GM13976 (cell line): ENCODE measurements around the gene RPP25.

Source experiments
- DNase-seq: peaks from one replicate; pipeline ENCODE4 v3.0.0; 2012; ENCODE audit warnings: low spot score
- in situ Hi-C: fragments of 300-500 bp; cut with MboI; formaldehyde crosslinking; loops from one replicate; pipeline ENCODE4 v1.12.0; 2022; ENCODE audit warnings: low sequenced_read_pairs, mixed read lengths, inconsistent platforms; ENCODE audit not compliant: unreplicated experiment
- TF ChIP-seq, protein P1 (sequence below): IDR thresholded peaks from 2 replicates; pipeline ENCODE4 v1.5.1; 2012; ENCODE audit warnings: borderline replicate concordance, mild to moderate bottlenecking; ENCODE audit not compliant: insufficient read depth; ENCODE audit errors: extremely low read depth, missing control alignments, control extremely low read depth

The RPP25 gene

DNA sequence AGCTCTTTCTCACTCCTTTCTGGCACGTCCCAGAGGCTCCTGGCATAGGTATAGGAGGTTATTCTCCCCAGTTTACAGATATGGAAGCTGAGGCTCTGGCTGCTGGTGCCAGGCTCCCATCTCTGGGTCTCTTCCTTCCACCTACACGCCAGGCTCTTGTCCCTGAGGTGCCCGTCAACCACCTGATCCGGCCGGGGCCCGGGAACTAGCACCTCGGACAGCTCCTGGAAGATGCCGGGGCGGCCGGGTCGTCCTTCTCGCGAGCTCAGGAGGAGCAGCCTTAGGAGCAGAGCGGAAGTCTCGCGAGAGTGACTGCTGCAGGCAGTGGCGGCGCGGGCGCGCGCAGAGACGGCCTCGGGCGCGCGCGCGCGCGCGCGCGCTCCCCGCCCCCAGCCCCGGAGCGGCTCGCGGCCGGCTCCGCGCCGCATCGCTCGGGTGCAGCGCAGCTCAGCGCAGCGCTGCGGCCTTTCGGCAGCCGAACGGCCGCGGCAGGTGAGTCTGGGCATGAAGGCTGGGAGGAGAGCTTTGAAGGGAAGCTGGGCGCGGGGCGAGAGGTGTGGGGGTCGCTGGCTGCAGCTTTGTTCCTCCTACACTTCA is 38.7 kb upstream of the RPP25 start, which contains the start of gene SCAMP5:
SCAMP5 (plus strand) TSS at position 382 of the 597 bp plus-strand sequence. CDS start 16,277 bp downstream, outside the sequence.
- in situ Hi-C loops = no loop called here
- peak; percentile 99 for DNase-seq
- TF ChIP-seq, protein P1, sequence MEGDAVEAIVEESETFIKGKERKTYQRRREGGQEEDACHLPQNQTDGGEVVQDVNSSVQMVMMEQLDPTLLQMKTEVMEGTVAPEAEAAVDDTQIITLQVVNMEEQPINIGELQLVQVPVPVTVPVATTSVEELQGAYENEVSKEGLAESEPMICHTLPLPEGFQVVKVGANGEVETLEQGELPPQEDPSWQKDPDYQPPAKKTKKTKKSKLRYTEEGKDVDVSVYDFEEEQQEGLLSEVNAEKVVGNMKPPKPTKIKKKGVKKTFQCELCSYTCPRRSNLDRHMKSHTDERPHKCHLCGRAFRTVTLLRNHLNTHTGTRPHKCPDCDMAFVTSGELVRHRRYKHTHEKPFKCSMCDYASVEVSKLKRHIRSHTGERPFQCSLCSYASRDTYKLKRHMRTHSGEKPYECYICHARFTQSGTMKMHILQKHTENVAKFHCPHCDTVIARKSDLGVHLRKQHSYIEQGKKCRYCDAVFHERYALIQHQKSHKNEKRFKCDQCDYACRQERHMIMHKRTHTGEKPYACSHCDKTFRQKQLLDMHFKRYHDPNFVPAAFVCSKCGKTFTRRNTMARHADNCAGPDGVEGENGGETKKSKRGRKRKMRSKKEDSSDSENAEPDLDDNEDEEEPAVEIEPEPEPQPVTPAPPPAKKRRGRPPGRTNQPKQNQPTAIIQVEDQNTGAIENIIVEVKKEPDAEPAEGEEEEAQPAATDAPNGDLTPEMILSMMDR = no peak

DNA sequence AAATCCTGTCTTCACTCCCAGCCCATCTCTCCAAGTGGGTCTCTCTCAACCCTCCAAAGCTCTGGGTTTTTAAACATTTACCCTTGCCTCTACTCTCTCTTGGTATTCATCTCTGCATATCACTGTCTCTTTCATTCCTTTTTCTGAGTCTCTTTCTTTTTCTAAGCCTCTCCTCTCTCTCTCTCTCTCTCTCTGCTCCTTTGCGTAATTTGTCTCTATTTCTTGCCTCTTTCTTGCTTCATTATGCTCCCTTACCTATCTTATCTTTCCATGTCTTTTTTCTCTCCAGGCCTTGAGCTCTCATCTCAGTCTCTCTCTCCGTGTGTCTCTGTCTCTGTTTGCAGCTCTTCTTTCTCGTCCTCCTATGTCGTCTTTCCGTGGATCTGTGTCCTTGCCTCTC is 38.1 kb upstream of the RPP25 start:
- no peak for DNase-seq
- in situ Hi-C loops = no loop called here
- TF ChIP-seq, protein P1 = no peak

DNA sequence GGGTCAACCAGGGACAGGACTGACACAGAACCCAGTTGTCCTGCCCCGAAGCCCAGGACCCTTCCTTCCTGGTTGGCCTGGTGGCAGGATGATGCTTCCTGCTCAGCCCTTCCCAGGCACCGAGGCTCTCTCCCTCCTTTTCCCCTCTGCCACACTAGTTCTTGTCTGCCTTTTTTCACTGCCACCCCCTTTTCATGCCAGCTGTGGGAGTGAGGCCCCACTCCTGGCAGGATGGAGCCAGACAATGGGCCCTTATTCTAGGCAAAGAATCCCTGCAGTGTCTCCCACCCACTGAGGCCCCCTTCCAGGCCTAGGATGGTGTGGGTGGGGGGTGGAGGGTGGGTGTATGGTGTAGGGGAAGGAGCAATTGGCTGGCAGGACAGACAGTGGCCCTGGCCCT is 37.7 kb upstream of the RPP25 start:
- in situ Hi-C loops = no loop called here
- TF ChIP-seq, protein P1 = no peak
- DNase-seq = no peak

DNA sequence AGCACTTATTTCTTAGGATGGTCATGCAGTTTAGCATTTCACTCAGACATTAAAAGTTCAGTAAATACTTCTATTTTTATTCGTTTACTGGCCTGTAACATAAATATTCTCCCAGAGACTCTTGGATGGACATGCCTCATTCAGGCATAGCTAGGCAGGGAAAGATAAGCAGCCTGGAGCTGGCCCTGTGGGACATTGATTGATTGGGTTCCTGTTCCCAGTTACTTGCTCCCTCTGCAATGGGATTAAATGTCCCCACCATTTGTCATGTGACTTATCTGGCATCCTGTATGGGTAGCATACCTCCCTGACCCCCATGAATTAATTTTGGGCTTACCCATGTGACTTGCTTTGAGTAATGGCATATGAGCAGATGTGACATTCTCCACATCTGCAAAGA is 36.0 kb upstream of the RPP25 start:
- TF ChIP-seq, protein P1 = no peak
- DNase-seq = no peak
- in situ Hi-C loops = no loop called here

DNA sequence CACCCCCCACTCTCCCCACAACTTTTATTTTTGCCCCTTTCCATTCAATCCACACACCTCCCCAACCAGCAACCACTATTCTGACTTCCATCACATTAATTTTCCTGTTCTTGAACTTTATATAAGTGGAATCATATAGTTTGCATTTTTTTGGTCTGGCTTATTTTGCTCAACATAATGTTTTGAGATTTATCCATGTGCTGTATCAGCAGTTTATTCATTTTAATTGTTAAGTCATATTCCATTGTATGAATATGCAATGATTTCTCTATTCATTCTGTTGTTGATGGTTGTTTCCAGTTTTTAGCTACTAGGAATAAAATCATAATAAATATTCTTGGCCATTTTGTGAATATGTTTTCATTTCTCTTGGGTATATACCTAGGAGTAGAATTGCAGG is 33.0 kb upstream of the RPP25 start:
- DNase-seq = no peak
- TF ChIP-seq, protein P1 = no peak
- in situ Hi-C loops = no loop called here

DNA sequence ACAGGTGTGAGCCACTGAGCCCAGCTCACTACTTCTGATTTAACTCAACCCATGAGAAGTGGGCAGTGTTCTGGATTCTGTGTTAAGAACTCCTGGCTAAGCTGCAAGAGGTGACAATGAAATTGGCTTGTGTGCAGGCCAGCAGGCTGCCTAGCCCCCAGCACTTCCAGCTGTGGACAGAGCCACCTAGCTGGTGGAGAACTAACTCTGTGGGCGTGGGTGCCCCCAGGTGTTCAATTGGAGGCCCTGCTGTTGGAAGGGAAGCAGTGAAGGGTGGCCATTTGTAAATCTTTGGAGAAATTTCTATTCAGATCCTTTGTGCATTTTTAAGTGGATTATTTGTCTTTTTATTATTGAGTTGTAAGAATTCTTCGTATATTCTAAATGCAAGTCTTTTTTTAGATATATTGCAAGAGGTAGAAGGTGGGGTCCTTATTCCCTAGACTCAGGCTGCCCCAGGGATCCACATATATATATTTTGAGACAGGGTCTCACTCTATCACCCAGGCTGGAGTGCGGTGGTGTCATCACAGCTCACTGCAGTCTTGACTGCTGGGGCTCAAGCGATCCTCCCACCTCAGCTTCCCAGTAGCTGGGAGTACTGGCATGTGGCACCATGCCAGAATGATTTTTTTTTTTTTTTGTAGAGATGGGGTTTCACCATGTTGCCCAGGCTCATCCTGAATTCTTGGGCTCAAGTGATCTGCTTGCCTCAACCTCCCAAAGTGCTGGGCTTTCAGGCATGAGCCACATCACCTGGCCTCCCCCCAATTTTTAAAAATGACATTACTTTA is 31.6 kb upstream of the RPP25 start:
- no peak for DNase-seq

More for the DNA sequence above, 31.6 kb upstream of the RPP25 start:
- in situ Hi-C loops = no loop called here
- TF ChIP-seq, protein P1 = peak; percentile 38
